Loucy (cell line): Measurements from ENCODE around the gene ANKK1.

Experiments
- H2AFZ ChIP-seq: fragments of 200-600 bp; sonication (generic); 2 replicates; pipeline ENCODE4 v1.6.0; 2016; ENCODE audit warnings: antibody characterized with exemption, mild to moderate bottlenecking, low read length, moderate library complexity
- H3F3A ChIP-seq: fragments of 200-600 bp; 2 replicates; pipeline ENCODE4 v1.6.0; 2016; ENCODE audit warnings: antibody characterized with exemption, low read depth, mild to moderate bottlenecking
- H3K27me3 ChIP-seq: fragments of 200-600 bp; sonication (generic); 2 replicates; pipeline ENCODE4 v1.6.1; 2014; ENCODE audit warnings: low read length, mild to moderate bottlenecking; ENCODE audit not compliant: insufficient read depth, poor library complexity, severe bottlenecking
- H3K36me3 ChIP-seq: fragments of 200-600 bp; sonication (generic); 2 replicates; pipeline ENCODE4 v1.6.1; 2016; ENCODE audit warnings: low read length; ENCODE audit not compliant: insufficient read depth
- H3K4me1 ChIP-seq: fragments of 200-600 bp; sonication (generic); 2 replicates; pipeline ENCODE4 v1.5.1; 2014; ENCODE audit warnings: low read length, mild to moderate bottlenecking; ENCODE audit not compliant: insufficient read depth, poor library complexity, severe bottlenecking
- H3K4me2 ChIP-seq: fragments of 200-600 bp; sonication (generic); 2 replicates; pipeline ENCODE4 v1.6.0; 2014; ENCODE audit warnings: antibody characterized with exemption, low read length, low read depth, mild to moderate bottlenecking; ENCODE audit not compliant: poor library complexity, severe bottlenecking
- H3K4me3 ChIP-seq: fragments of 200-600 bp; sonication (generic); 2 replicates; pipeline ENCODE4 v1.5.1; 2014; ENCODE audit warnings: low read length, mild to moderate bottlenecking, mixed read lengths; ENCODE audit not compliant: poor library complexity, severe bottlenecking
- H3K79me2 ChIP-seq: fragments of 200-600 bp; sonication (generic); 2 replicates; pipeline ENCODE4 v1.6.1; 2014; ENCODE audit warnings: low read length; ENCODE audit not compliant: insufficient read depth
- H3K9ac ChIP-seq: fragments of 200-600 bp; sonication (generic); 2 replicates; pipeline ENCODE4 v1.6.0; 2014; ENCODE audit warnings: mild to moderate bottlenecking, low read depth, low read length, moderate library complexity; ENCODE audit not compliant: poor library complexity, severe bottlenecking
- H3K9me2 ChIP-seq: fragments of 200-600 bp; sonication (generic); replicated peaks from 2 replicates; pipeline ENCODE4 v1.6.1; 2016; ENCODE audit warnings: low read depth, low read length, mixed read lengths
- H3K9me3 ChIP-seq: fragments of 200-600 bp; sonication (generic); 2 replicates; pipeline ENCODE4 v1.6.1; 2014; ENCODE audit warnings: mild to moderate bottlenecking, antibody characterized with exemption, low read length, low read depth; ENCODE audit not compliant: insufficient read depth
- H4K20me1 ChIP-seq: fragments of 200-600 bp; sonication (generic); 2 replicates; pipeline ENCODE4 v1.6.0; 2014; ENCODE audit warnings: antibody characterized with exemption, low read length, mild to moderate bottlenecking; ENCODE audit not compliant: insufficient read depth, poor library complexity, severe bottlenecking
- EZH2phosphoT487 ChIP-seq: fragments of 200-600 bp; IDR thresholded peaks from 2 replicates; pipeline ENCODE4 v1.6.1; 2018; ENCODE audit warnings: antibody characterized with exemption, mild to moderate bottlenecking, moderate library complexity, borderline replicate concordance
- TF ChIP-seq, protein P1 (sequence below): fragments of 200-600 bp; sonication (generic); conservative IDR thresholded peaks from 2 replicates; pipeline ENCODE4 v1.5.1; 2014; ENCODE audit warnings: mild to moderate bottlenecking, antibody characterized with exemption, low read length

The ANKK1 gene

DNA sequence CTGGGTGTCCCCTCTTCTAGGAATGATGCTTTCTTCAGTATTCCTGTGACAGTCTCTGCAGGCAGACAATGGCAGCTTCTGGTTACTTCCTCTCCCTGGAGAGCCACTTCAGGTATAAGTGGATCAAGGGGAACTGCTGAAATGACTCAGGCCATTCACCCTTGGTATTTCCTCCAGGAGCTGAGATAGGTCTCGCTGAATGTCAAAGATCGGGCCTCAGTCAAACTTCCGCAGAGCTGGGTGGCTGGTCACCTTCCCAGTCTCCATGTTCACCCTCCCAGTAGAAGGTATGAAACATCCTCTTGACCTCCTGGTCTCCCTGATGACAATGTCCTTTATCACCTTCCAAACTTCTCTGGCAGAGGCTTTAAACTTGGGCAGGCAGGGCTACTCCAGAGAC is 1.8 kb upstream of the ANKK1 start:
- Histone ChIP-seq H3K4me1 (no peaks in the 10 kb centered on the region), H3K9ac (no peak overlapping the region), H2AFZ (no peak overlapping the region), H3K9me2 (no peaks in the 10 kb centered on the region), H3K27me3 (no peaks in the 10 kb centered on the region), H3K79me2 (no peaks in the 10 kb centered on the region), H3K4me2 (no peak overlapping the region), H3K4me3 (no peak overlapping the region), H3K36me3 (no peaks in the 10 kb centered on the region), H3K9me3 (no peaks in the 10 kb centered on the region), H4K20me1 (no peaks in the 10 kb centered on the region), H3F3A (no peaks in the 10 kb centered on the region)
- TF ChIP-seq EZH2phosphoT487: no peak
- TF ChIP-seq, protein P1, sequence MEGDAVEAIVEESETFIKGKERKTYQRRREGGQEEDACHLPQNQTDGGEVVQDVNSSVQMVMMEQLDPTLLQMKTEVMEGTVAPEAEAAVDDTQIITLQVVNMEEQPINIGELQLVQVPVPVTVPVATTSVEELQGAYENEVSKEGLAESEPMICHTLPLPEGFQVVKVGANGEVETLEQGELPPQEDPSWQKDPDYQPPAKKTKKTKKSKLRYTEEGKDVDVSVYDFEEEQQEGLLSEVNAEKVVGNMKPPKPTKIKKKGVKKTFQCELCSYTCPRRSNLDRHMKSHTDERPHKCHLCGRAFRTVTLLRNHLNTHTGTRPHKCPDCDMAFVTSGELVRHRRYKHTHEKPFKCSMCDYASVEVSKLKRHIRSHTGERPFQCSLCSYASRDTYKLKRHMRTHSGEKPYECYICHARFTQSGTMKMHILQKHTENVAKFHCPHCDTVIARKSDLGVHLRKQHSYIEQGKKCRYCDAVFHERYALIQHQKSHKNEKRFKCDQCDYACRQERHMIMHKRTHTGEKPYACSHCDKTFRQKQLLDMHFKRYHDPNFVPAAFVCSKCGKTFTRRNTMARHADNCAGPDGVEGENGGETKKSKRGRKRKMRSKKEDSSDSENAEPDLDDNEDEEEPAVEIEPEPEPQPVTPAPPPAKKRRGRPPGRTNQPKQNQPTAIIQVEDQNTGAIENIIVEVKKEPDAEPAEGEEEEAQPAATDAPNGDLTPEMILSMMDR: no peak

DNA sequence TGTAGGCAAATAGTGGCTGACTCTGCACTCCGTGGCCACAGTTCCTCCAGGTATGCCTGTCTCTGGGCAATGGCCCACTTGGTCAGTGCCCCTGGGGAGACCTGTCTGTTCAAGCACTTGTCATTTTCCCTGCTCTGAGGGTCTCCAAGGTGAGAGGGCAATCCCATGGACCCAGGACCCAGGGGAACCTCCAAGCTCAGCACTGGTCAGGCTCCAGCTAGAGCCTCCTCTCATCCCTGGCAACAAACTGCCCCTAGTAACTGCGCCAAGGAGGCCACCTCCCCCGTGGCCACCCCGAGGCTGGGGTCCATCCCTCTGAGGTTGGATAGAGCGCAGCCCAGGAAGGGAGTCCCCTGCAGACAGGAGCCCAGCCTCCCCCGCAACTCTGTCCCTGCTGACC is 713 bp upstream of the ANKK1 start:
- Histone ChIP-seq H3K4me1 (no peaks in the 10 kb centered on the region), H3F3A (no peaks in the 10 kb centered on the region), H3K79me2 (no peaks in the 10 kb centered on the region), H3K4me2 (no peak overlapping the region), H3K36me3 (no peaks in the 10 kb centered on the region), H3K9me3 (no peaks in the 10 kb centered on the region), H4K20me1 (no peaks in the 10 kb centered on the region), H2AFZ (no peak overlapping the region), H3K9me2 (no peaks in the 10 kb centered on the region), H3K27me3 (no peaks in the 10 kb centered on the region), H3K4me3 (no peak overlapping the region), H3K9ac (no peak overlapping the region)
- TF ChIP-seq, protein P1: no peak
- no peak for TF ChIP-seq EZH2phosphoT487

DNA sequence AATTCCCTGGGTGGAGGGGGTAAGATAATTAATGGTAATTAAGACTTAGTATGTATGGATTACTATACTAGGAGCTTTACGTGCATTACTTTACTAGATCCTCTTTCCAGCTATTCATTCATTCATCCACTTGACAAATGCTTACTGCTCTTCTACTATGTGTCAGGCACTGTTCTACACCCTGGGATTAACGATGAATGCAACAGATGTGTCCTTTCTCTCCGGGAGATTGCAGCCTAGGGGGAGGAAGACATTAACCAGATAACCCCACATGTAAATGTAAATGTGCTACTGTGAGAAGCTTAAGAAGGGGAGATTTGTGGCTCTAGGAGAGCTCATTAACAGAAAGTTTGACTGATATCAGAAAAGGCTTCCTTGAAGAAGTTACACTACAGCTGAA is 1.7 kb downstream of the ANKK1 start:
- Histone ChIP-seq H3K9me3 (no peaks in the 10 kb centered on the region), H3K4me3 (no peak overlapping the region), H2AFZ (no peak overlapping the region), H3K27me3 (no peaks in the 10 kb centered on the region), H3F3A (no peaks in the 10 kb centered on the region), H3K9ac (no peak overlapping the region), H3K4me1 (no peaks in the 10 kb centered on the region), H3K4me2 (no peak overlapping the region), H3K9me2 (no peaks in the 10 kb centered on the region), H3K36me3 (no peaks in the 10 kb centered on the region), H4K20me1 (no peaks in the 10 kb centered on the region), H3K79me2 (no peaks in the 10 kb centered on the region)
- no peak for TF ChIP-seq EZH2phosphoT487
- TF ChIP-seq, protein P1: no peak
